ENCODE data around the gene DDO. TPM values are rescaled to one million over a fixed set of nuclear protein-coding genes. Genes with fewer than 3 reads are reported as not detected.

Gene DDO
- total and polyA plus RNA-seq, 9 of the 15 experiments (the other 6 are each of a cell fraction or from before 2014, with no cell fraction given) = not detected

GRCh38 chr6:110389689-110390382, 25.5 kb downstream of the DDO start (continued):
- TF ChIP-seq CREB1 (IDR thresholded peaks at IDR 0.05) = no peak
- TF ChIP-seq CREB1 (CRISPR knock-in tag; IDR thresholded peaks at IDR 0.05) = no peak
- TF ChIP-seq SUPT5H (IDR thresholded peaks at IDR 0.05) = no peak
- TF ChIP-seq TEAD4 (IDR thresholded peaks at IDR 0.05; ENCODE audit: low read length) = peak; percentile 78
- TF ChIP-seq TEAD4 (CRISPR knock-in tag; IDR thresholded peaks at IDR 0.05; ENCODE audit: borderline replicate concordance) = no peak
- TF ChIP-seq GMEB1 (CRISPR knock-in tag; IDR thresholded peaks at IDR 0.05) = no peak
- no peak for TF ChIP-seq BHLHE40 (IDR thresholded peaks at IDR 0.05; ENCODE audit: low read length)
- TF ChIP-seq, protein P1, sequence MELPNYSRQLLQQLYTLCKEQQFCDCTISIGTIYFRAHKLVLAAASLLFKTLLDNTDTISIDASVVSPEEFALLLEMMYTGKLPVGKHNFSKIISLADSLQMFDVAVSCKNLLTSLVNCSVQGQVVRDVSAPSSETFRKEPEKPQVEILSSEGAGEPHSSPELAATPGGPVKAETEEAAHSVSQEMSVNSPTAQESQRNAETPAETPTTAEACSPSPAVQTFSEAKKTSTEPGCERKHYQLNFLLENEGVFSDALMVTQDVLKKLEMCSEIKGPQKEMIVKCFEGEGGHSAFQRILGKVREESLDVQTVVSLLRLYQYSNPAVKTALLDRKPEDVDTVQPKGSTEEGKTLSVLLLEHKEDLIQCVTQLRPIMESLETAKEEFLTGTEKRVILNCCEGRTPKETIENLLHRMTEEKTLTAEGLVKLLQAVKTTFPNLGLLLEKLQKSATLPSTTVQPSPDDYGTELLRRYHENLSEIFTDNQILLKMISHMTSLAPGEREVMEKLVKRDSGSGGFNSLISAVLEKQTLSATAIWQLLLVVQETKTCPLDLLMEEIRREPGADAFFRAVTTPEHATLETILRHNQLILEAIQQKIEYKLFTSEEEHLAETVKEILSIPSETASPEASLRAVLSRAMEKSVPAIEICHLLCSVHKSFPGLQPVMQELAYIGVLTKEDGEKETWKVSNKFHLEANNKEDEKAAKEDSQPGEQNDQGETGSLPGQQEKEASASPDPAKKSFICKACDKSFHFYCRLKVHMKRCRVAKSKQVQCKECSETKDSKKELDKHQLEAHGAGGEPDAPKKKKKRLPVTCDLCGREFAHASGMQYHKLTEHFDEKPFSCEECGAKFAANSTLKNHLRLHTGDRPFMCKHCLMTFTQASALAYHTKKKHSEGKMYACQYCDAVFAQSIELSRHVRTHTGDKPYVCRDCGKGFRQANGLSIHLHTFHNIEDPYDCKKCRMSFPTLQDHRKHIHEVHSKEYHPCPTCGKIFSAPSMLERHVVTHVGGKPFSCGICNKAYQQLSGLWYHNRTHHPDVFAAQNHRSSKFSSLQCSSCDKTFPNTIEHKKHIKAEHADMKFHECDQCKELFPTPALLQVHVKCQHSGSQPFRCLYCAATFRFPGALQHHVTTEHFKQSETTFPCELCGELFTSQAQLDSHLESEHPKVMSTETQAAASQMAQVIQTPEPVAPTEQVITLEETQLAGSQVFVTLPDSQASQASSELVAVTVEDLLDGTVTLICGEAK (IDR thresholded peaks at IDR 0.05) = no peak
- TF ChIP-seq, protein P1 (CRISPR knock-in tag; IDR thresholded peaks at IDR 0.05) = no peak
- no peak for TF ChIP-seq NFRKB (IDR thresholded peaks at IDR 0.05; ENCODE audit: low read depth)
- TF ChIP-seq U2AF1 (optimal IDR thresholded peaks at IDR 0.05; ENCODE audit: low read depth, low read length) = no peak
- TF ChIP-seq HMG20B (CRISPR knock-in tag; IDR thresholded peaks at IDR 0.05) = no peak
- TF ChIP-seq SP2 (IDR thresholded peaks at IDR 0.05; ENCODE audit: extremely low read depth, low read depth, low read length, poor library complexity, severe bottlenecking) = no peak
- no peak for TF ChIP-seq NCOA6 (IDR thresholded peaks at IDR 0.05)
- TF ChIP-seq, protein P2, sequence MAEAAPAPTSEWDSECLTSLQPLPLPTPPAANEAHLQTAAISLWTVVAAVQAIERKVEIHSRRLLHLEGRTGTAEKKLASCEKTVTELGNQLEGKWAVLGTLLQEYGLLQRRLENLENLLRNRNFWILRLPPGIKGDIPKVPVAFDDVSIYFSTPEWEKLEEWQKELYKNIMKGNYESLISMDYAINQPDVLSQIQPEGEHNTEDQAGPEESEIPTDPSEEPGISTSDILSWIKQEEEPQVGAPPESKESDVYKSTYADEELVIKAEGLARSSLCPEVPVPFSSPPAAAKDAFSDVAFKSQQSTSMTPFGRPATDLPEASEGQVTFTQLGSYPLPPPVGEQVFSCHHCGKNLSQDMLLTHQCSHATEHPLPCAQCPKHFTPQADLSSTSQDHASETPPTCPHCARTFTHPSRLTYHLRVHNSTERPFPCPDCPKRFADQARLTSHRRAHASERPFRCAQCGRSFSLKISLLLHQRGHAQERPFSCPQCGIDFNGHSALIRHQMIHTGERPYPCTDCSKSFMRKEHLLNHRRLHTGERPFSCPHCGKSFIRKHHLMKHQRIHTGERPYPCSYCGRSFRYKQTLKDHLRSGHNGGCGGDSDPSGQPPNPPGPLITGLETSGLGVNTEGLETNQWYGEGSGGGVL (CRISPR knock-in tag; IDR thresholded peaks at IDR 0.05) = no peak
